ENCODE data around the gene OAF.

GRCh38 chr11:120255519-120255866, 44.7 kb downstream of the OAF start:
- TF ChIP-seq CTCF (IDR thresholded peaks at IDR 0.05; ENCODE audit: insufficient read depth, low read depth, low read length): no peak
- no peak for TF ChIP-seq EZH2 (IDR thresholded peaks at IDR 0.05; ENCODE audit: insufficient read depth, low read length)

Data from astrocyte (in vitro differentiated cells and primary cell).